HUES48 (cell line): ENCODE measurements around the gene PLEKHA3.
"Not testable (repeated sequence)": the region's sequence is repeated elsewhere in the genome, so short reads cannot be mapped to it uniquely, and the experiment has no call there.

Experiments used
- H3K27ac ChIP-seq: one replicate; pipeline ENCODE4 v1.7.0; 2013; ENCODE audit warnings: low read depth, low read length, inconsistent platforms
- H3K27me3 ChIP-seq: 2 replicates; pipeline ENCODE4 v1.6.1; 2013; ENCODE audit warnings: mild to moderate bottlenecking, low read length; ENCODE audit not compliant: control insufficient read depth, insufficient read depth
- H3K36me3 ChIP-seq: 2 replicates; pipeline ENCODE4 v1.6.1; 2013; ENCODE audit warnings: low read length; ENCODE audit not compliant: control insufficient read depth, insufficient read depth
- H3K4me1 ChIP-seq: 2 replicates; pipeline ENCODE4 v1.6.1; 2013; ENCODE audit warnings: mild to moderate bottlenecking, low read length; ENCODE audit not compliant: control insufficient read depth, insufficient read depth
- H3K4me3 ChIP-seq: 2 replicates; pipeline ENCODE4 v1.5.1; 2013; ENCODE audit warnings: mild to moderate bottlenecking, low read depth, low read length
- H3K9ac ChIP-seq: 2 replicates; pipeline ENCODE4 v1.6.1; 2013; ENCODE audit warnings: mild to moderate bottlenecking, low read depth, low read length, moderate library complexity
- H3K9me3 ChIP-seq: 2 replicates; pipeline ENCODE4 v1.6.1; 2013; ENCODE audit warnings: low read length; ENCODE audit not compliant: control insufficient read depth, insufficient read depth

The PLEKHA3 gene

GRCh38 chr2:178506949-178507348, 26.7 kb downstream of the PLEKHA3 start:
- Histone ChIP-seq H3K9me3 (no peaks in the 10 kb centered on the region), H3K27me3 (no peaks in the 10 kb centered on the region), H3K4me1 (peaks cover 22% of the 10 kb centered on the region), H3K9ac (no peak overlapping the region), H3K4me3 (no peak overlapping the region), H3K36me3 (peaks cover 25% of the 10 kb centered on the region; the same call in 1 of the 2 replicates), H3K27ac (peak overlapping the region; percentile 46)

GRCh38 chr2:178508646-178509045, 28.4 kb downstream of the PLEKHA3 start:
- Histone ChIP-seq H3K27ac (no peak overlapping the region), H3K9ac (no peak overlapping the region), H3K9me3 (no peaks in the 10 kb centered on the region), H3K4me1 (peaks cover 22% of the 10 kb centered on the region), H3K4me3 (no peak overlapping the region), H3K36me3 (peaks cover 8% of the 10 kb centered on the region; the same call in 1 of the 2 replicates), H3K27me3 (no peaks in the 10 kb centered on the region)

DNA sequence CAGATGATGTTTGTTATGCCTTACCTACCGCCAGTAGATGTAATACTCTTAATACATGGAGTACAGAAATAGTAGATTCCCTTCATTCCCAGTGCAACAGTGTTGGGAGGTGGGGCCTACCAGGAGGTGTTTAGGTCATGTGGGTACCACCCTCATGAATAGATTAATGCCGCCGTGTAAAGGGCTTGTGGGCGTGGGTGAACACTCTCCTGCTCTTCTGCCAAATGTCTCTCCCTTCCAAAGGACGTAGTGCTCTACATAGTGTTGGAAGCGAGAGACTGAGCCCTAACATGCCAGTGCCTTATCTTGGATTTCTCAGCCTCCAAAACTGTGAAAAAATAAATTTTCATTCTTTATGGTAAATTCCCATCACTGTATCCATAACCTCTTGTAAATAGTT, 30.1 kb downstream of the PLEKHA3 start:
- Histone ChIP-seq H3K27ac (no peak overlapping the region), H3K9me3 (no peaks in the 10 kb centered on the region), H3K27me3 (no peaks in the 10 kb centered on the region), H3K4me1 (peaks cover 22% of the 10 kb centered on the region), H3K4me3 (no peak overlapping the region), H3K9ac (no peak overlapping the region), H3K36me3 (no peaks in the 10 kb centered on the region)

- Histone ChIP-seq H3K9ac (no peak overlapping the region), H3K4me3 (no peak overlapping the region), H3K27me3 (no peaks in the 10 kb centered on the region), H3K9me3 (no peaks in the 10 kb centered on the region), H3K4me1 (peaks cover 9% of the 10 kb centered on the region), H3K27ac (no peak overlapping the region), H3K36me3 (no peaks in the 10 kb centered on the region)
These were observed 32.2 kb downstream of the PLEKHA3 start for GRCh38 chr2:178512484-178512883.

GRCh38 chr2:178513876-178514275, 33.6 kb downstream of the PLEKHA3 start:
- H3K4me1 ChIP-seq, result peaks cover 1% of the 10 kb centered on the region; the same call in 1 of the 2 replicates
- no peak overlapping the region for H3K27ac ChIP-seq
- H3K36me3 ChIP-seq, result no peaks in the 10 kb centered on the region
- no peak overlapping the region for H3K4me3 ChIP-seq
- no peak overlapping the region for H3K9ac ChIP-seq
- no peaks in the 10 kb centered on the region for H3K9me3 ChIP-seq
- H3K27me3 ChIP-seq, result no peaks in the 10 kb centered on the region

GRCh38 chr2:178514664-178515063, 34.4 kb downstream of the PLEKHA3 start:
- Histone ChIP-seq H3K9ac (no peak overlapping the region), H3K4me3 (no peak overlapping the region), H3K4me1 (no peaks in the 10 kb centered on the region), H3K27ac (no peak overlapping the region), H3K36me3 (no peaks in the 10 kb centered on the region), H3K27me3 (no peaks in the 10 kb centered on the region), H3K9me3 (no peaks in the 10 kb centered on the region)

GRCh38 chr2:178517496-178517895, 37.2 kb downstream of the PLEKHA3 start:
- no peak overlapping the region for H3K27ac ChIP-seq
- H3K36me3 ChIP-seq, result no peaks in the 10 kb centered on the region
- no peak overlapping the region for H3K9ac ChIP-seq
- no peaks in the 10 kb centered on the region for H3K27me3 ChIP-seq
- no peaks in the 10 kb centered on the region for H3K9me3 ChIP-seq
- no peaks in the 10 kb centered on the region for H3K4me1 ChIP-seq
- no peak overlapping the region for H3K4me3 ChIP-seq

DNA sequence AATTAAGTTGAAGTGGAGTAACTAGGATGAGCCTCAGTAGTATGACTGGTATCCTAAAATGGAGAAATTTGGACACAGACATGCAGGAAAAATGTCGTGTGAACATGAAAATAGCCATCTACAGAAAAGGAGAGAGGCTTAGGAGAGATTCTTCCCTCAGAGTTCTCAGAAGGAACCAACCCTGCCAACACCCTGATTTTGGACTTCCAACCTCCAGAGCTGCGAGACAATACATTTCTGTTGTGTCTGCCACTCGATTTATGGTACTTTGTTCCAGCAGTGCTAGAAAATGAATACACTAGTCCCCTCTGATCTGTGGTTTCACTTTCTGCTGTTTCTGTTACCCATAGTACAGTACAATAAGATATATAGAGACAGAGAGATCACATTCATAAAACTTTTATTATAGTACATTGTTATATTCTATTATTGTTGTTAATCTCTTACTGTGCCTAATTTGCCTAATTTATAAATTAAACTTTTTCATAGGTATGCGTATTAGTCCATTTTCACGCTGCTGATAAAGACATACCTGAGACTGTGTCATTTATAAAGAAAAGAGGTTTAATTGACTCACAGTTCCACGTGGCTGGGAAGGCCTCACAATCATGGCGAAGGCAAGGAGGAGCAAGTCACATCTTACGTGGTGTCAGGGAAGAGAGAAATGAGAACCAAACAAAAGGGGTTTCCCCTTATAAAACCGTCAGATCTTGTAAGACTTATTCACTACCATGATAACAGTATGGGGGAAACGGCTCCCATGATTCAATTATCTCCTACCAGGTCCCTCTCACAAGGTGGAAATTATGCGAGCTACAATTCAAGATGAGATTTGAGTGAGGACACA, 41.3 kb downstream of the PLEKHA3 start:
- Histone ChIP-seq H3K9me3 (no peaks in the 10 kb centered on the region), H3K4me3 (no peak overlapping the region), H3K9ac (no peak overlapping the region), H3K27ac (no peak overlapping the region), H3K36me3 (no peaks in the 10 kb centered on the region), H3K27me3 (no peaks in the 10 kb centered on the region), H3K4me1 (no peaks in the 10 kb centered on the region)

DNA sequence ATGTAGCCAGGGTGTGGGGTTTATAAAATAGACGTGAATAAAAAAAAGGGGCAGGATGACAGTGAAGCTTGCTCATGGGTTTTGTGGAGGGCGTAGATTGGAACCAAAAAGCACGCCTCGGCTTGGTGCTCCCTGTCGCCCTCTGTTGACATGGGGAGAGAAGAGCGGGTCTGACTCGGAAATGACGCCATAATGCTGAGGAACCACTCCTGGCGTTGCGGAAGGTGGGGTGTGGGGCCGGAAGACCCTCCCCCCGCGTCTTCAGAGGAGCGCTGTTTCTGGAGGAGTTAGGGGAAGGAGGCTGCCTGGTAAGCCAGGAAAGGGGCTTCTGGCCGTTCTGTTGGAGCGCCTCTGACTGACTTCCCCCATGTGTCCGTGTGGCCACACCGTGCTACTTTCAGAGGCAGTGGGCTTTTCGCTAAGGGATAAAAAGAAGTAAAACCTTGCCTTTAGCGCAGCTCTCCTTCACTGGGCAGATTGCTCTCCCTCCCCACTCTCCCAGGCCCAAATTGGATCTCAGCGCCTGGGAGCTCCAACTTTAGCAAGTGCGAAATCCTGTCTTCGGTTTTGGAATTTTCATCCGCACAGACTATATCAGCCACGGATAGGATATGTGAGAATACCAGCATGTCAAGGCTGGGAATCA, 42.8 kb downstream of the PLEKHA3 start:
- Histone ChIP-seq H3K27ac (peak overlapping the region; percentile 82), H3K4me3 (peak overlapping the region; percentile 85), H3K9me3 (no peaks in the 10 kb centered on the region), H3K9ac (peak overlapping the region; percentile 65), H3K4me1 (no peaks in the 10 kb centered on the region), H3K36me3 (0 out of 2 replicates have a peak, but pooled peaks cover 6% of the 10 kb centered on the region), H3K27me3 (no peaks in the 10 kb centered on the region)

DNA sequence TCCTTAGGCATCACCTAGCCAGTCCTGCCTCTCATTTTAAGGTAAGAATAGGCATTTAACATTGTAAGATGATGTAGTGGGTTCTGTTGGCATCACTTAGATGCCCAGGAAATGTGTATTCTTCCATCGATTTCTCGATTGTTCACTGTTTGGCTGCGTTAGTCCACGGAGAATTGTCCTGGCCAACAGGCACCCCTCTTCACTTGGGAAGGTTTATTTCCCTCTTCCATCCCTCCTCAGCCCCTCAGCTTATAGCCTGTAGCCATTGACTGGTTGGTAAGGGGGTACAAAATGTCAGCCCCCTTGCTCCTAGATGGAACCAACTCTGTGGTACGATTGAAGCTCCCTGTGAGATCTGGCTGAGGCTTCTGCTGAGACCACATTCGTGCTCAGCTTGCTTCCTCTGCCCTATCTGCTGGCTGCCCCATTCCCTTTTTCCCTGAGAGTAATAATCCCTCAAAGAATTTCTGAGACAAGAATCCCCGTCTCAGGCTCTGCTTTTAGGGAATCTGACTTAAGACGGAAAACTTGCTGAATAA, 43.4 kb downstream of the PLEKHA3 start:
- Histone ChIP-seq H3K27ac (peak overlapping the region; percentile 82), H3K9ac (peak overlapping the region; percentile 65), H3K36me3 (0 out of 2 replicates have a peak, but pooled peaks cover 6% of the 10 kb centered on the region), H3K4me3 (peak overlapping the region; percentile 85), H3K9me3 (no peaks in the 10 kb centered on the region), H3K27me3 (no peaks in the 10 kb centered on the region), H3K4me1 (no peaks in the 10 kb centered on the region)

GRCh38 chr2:178525010-178525409, 44.8 kb downstream of the PLEKHA3 start:
- not testable (repeated sequence) for H3K36me3 ChIP-seq, H3K4me3 ChIP-seq

More at GRCh38 chr2:178525010-178525409, 44.8 kb downstream of the PLEKHA3 start:
- H3K27ac ChIP-seq, H3K4me1 ChIP-seq, H3K27me3 ChIP-seq, H3K9ac ChIP-seq, H3K9me3 ChIP-seq: not testable (repeated sequence)
